VCaP (cell line): Measurements from ENCODE around the gene SIGLEC8.

Experiments
- H3K27ac ChIP-seq: fragments of 450-650 bp; 2 replicates; pipeline ENCODE4 v1.5.1; 2017
- CTCF ChIP-seq: fragments of 450-650 bp; conservative IDR thresholded peaks from 2 replicates; pipeline ENCODE4 v1.5.1; 2017; ENCODE audit warnings: mild to moderate bottlenecking, moderate library complexity

SIGLEC8 gene

GRCh38 chr19:51407511-51408131, 50.6 kb downstream of the SIGLEC8 start:
- no peak overlapping the region for H3K27ac ChIP-seq
- no peak for TF ChIP-seq CTCF

GRCh38 chr19:51402117-51402516, 56.1 kb downstream of the SIGLEC8 start:
- TF ChIP-seq CTCF, result no peak
- H3K27ac ChIP-seq, result no peak overlapping the region
